ENCODE results near the gene ACIN1.

ACIN1 gene

GRCh38 chr14:23049011-23049410, 45.9 kb downstream of the ACIN1 start:
- DNase-seq (ENCODE audit: extremely low read depth, low read depth) = no peak
- H3K4me3 ChIP-seq (replicated peaks; ENCODE audit: low read depth, low read length) = no peak overlapping the region
- no peak for TF ChIP-seq CTCF (IDR thresholded peaks at IDR 0.05; ENCODE audit: low read depth, low read length, missing control alignments)

GRCh38 chr14:23047751-23048693, 46.9 kb downstream of the ACIN1 start:
- DNase-seq (ENCODE audit: extremely low read depth, low read depth) = no peak
- TF ChIP-seq CTCF (IDR thresholded peaks at IDR 0.05; ENCODE audit: low read depth, low read length, missing control alignments) = no peak
- H3K4me3 ChIP-seq (replicated peaks; ENCODE audit: low read depth, low read length) = no peak overlapping the region

GRCh38 chr14:23047034-23047634, 47.8 kb downstream of the ACIN1 start:
- DNase-seq (ENCODE audit: extremely low read depth, low read depth) = no peak
- H3K4me3 ChIP-seq (replicated peaks; ENCODE audit: low read depth, low read length) = no peak overlapping the region
- TF ChIP-seq CTCF (IDR thresholded peaks at IDR 0.05; ENCODE audit: low read depth, low read length, missing control alignments) = no peak

- H3K4me3 ChIP-seq (replicated peaks; ENCODE audit: low read depth, low read length) = no peak overlapping the region
- DNase-seq (ENCODE audit: extremely low read depth, low read depth) = no peak
Measured at GRCh38 chr14:23045419-23046357, 49.2 kb downstream of the ACIN1 start.

GRCh38 chr14:23044840-23045239, 50.1 kb downstream of the ACIN1 start:
- no peak for DNase-seq (ENCODE audit: extremely low read depth, low read depth)
- no peak for TF ChIP-seq CTCF (IDR thresholded peaks at IDR 0.05; ENCODE audit: low read depth, low read length, missing control alignments)
- H3K4me3 ChIP-seq (replicated peaks; ENCODE audit: low read depth, low read length) = no peak overlapping the region

More at GRCh38 chr14:23045419-23046357, 49.2 kb downstream of the ACIN1 start:
- TF ChIP-seq CTCF (IDR thresholded peaks at IDR 0.05; ENCODE audit: low read depth, low read length, missing control alignments) = no peak

- DNase-seq (ENCODE audit: extremely low read depth, low read depth) = no peak
- H3K4me3 ChIP-seq (replicated peaks; ENCODE audit: low read depth, low read length) = no peak overlapping the region
- TF ChIP-seq CTCF (IDR thresholded peaks at IDR 0.05; ENCODE audit: low read depth, low read length, missing control alignments) = no peak
Measured at GRCh38 chr14:23043754-23044153, 51.2 kb downstream of the ACIN1 start.
